SK-N-SH (cell line): ENCODE data around the gene SMARCC1. TPM values are rescaled to one million over a fixed set of nuclear protein-coding genes. Genes with fewer than 3 reads are reported as not detected.
A peak's percentile ranks its signal among the peaks of the same experiment; 100 is the strongest.

Experiments used
- CTCF ChIA-PET: fragments of 300-600, 350-600 bp; formaldehyde crosslinking; extraction: SDS; loops from one replicate; lab custom pipeline; 2021; lab: Yijun Ruan, JAX
- POLR2A ChIA-PET: fragments of 350-600 bp; sonication (Branson Sonifier 250); formaldehyde crosslinking; extraction: SDS; loops from one replicate; lab custom pipeline; 2020; ENCODE audit warnings: antibody characterized with exemption, inconsistent platforms; lab: Yijun Ruan, JAX
- DNase-seq: peaks from one replicate; pipeline ENCODE4 v3.0.0; 2012
- H2AFZ ChIP-seq: fragments of 200-600 bp; sonication (generic); 2 replicates; pipeline ENCODE4 v1.8.1; 2016; ENCODE audit warnings: antibody characterized with exemption, mild to moderate bottlenecking, low read depth
- H3F3A ChIP-seq: fragments of 200-600 bp; sonication (generic); replicated peaks from 2 replicates; pipeline ENCODE3; 2016; ENCODE audit warnings: antibody characterized with exemption, mild to moderate bottlenecking; ENCODE audit not compliant: insufficient read depth
- H3K27ac ChIP-seq, 2 experiments: fragments of 200-500 bp in 1 of 2; fragments of 200-600 bp in 1 of 2; sonication (Bioruptor generic) in 1 of 2; sonication (generic), shearing (Covaris generic) in 1 of 2; 2 replicates each; pipeline versions ENCODE4 v1.5.1 to v1.6.1; 2014 to 2016; ENCODE audit warnings: low read depth in 2 of 2, inconsistent platforms in 1 of 2, low read length in 1 of 2, mild to moderate bottlenecking in 1 of 2, mixed read lengths in 1 of 2
- H3K27me3 ChIP-seq: fragments of 200-600 bp; sonication (generic), shearing (Covaris generic); 2 replicates; pipeline ENCODE4 v1.6.1; 2016; ENCODE audit warnings: mixed run types; ENCODE audit not compliant: insufficient read depth
- H3K36me3 ChIP-seq, 2 experiments: fragments of 200-500 bp in 1 of 2; fragments of 200-600 bp in 1 of 2; sonication (Bioruptor generic) in 1 of 2; sonication (generic) in 1 of 2; replicated peaks in 1 of 2; 2 replicates each; pipeline versions ENCODE3 to v1.5.1; 2014 to 2016; ENCODE audit warnings: low read length in 1 of 2, mild to moderate bottlenecking in 1 of 2; ENCODE audit not compliant: insufficient read depth in 2 of 2, control insufficient read depth in 1 of 2
- H3K4me1 ChIP-seq, 2 experiments: fragments of 200-500 bp in 1 of 2; fragments of 200-600 bp in 1 of 2; sonication (Bioruptor generic) in 1 of 2; sonication (generic), shearing (Covaris generic) in 1 of 2; 2 replicates each; pipeline versions ENCODE4 v1.5.1 to v1.6.1; 2014 to 2016; ENCODE audit warnings: low read depth in 1 of 2, low read length in 1 of 2, mixed run types in 1 of 2; ENCODE audit not compliant: insufficient read depth in 2 of 2, control insufficient read depth in 1 of 2
- H3K4me2 ChIP-seq: fragments of 200-600 bp; sonication (generic), shearing (Covaris generic); 2 replicates; pipeline ENCODE4 v1.6.1; 2017; ENCODE audit warnings: mixed run types
- H3K4me3 ChIP-seq, 2 experiments: fragments of 200-500 bp in 1 of 2; fragments of 200-600 bp in 1 of 2; sonication (Bioruptor generic) in 1 of 2; sonication (generic), shearing (Covaris generic) in 1 of 2; 2 replicates each; pipeline versions ENCODE4 v1.5.1 to v1.8.1; 2014 to 2016; ENCODE audit warnings: low read depth in 2 of 2, inconsistent platforms in 1 of 2, low read length in 1 of 2, mild to moderate bottlenecking in 1 of 2, mixed read lengths in 1 of 2, moderate library complexity in 1 of 2
- H3K79me2 ChIP-seq: fragments of 200-600 bp; sonication (generic); 2 replicates; pipeline ENCODE4 v1.8.1; 2017; ENCODE audit warnings: mild to moderate bottlenecking; ENCODE audit not compliant: insufficient read depth
- H3K9ac ChIP-seq: fragments of 200-600 bp; sonication (generic); 2 replicates; pipeline ENCODE4 v1.6.1; 2017; ENCODE audit warnings: mixed run types
- H3K9me2 ChIP-seq: fragments of 200-600 bp; sonication (generic); 2 replicates; pipeline ENCODE4 v1.6.1; 2017; ENCODE audit warnings: mixed run types
- H3K9me3 ChIP-seq: fragments of 200-600 bp; sonication (generic); 2 replicates; pipeline ENCODE4 v1.6.1; 2017; ENCODE audit warnings: mixed run types, mild to moderate bottlenecking, moderate library complexity
- H4K20me1 ChIP-seq: fragments of 200-600 bp; sonication (generic); 2 replicates; pipeline ENCODE4 v1.6.1; 2017; ENCODE audit warnings: mild to moderate bottlenecking, mixed run types; ENCODE audit not compliant: insufficient read depth
- CHD2 ChIP-seq: fragments of 150-350 bp; IDR thresholded peaks from 2 replicates; pipeline ENCODE4 v1.6.1; 2018; ENCODE audit warnings: low read length; ENCODE audit not compliant: partially characterized antibody
- ELF1 ChIP-seq: IDR thresholded peaks from 2 replicates; pipeline ENCODE4 v1.4.0; 2012
- FOSL2 ChIP-seq: IDR thresholded peaks from 2 replicates; pipeline ENCODE4 v1.4.0; 2012; ENCODE audit warnings: low read depth, mild to moderate bottlenecking, moderate library complexity, borderline replicate concordance
- FOXJ3 ChIP-seq: sonication (generic); formaldehyde crosslinking; IDR thresholded peaks from 2 replicates; pipeline ENCODE4 v1.5.1; 2020; ENCODE audit warnings: mild to moderate bottlenecking, missing genetic modification reagents
- FOXM1 ChIP-seq: IDR thresholded peaks from 2 replicates; pipeline ENCODE4 v1.4.0; 2012; ENCODE audit warnings: low read depth, mild to moderate bottlenecking
- GABPA ChIP-seq: IDR thresholded peaks from 2 replicates; pipeline ENCODE4 v1.4.0; 2012; ENCODE audit warnings: low read depth, mild to moderate bottlenecking
- GATA2 ChIP-seq: sonication (generic); formaldehyde crosslinking; IDR thresholded peaks from 2 replicates; pipeline ENCODE4 v1.5.0; 2020; ENCODE audit warnings: mild to moderate bottlenecking, missing genetic modification reagents
- NFIC ChIP-seq: IDR thresholded peaks from 2 replicates; pipeline ENCODE4 v1.4.0; 2012; ENCODE audit warnings: borderline replicate concordance
- POLR2AphosphoS5 ChIP-seq: IDR thresholded peaks from 2 replicates; pipeline ENCODE4 v1.6.1; 2012; ENCODE audit warnings: low read depth, low read length
- RAD21 ChIP-seq: IDR thresholded peaks from 2 replicates; pipeline ENCODE4 v1.6.1; 2012; ENCODE audit warnings: mild to moderate bottlenecking, low read length
- RFX5 ChIP-seq: IDR thresholded peaks from 2 replicates; pipeline ENCODE4 v1.6.1; 2012; ENCODE audit warnings: mild to moderate bottlenecking, improper control_type of control experiment, low read length
- RXRA ChIP-seq: IDR thresholded peaks from 2 replicates; pipeline ENCODE4 v1.4.0; 2012; ENCODE audit warnings: low read depth, mild to moderate bottlenecking, borderline replicate concordance
- SIN3A ChIP-seq: IDR thresholded peaks from 2 replicates; pipeline ENCODE4 v1.6.1; 2012; ENCODE audit warnings: low read depth, mild to moderate bottlenecking, low read length, moderate library complexity, borderline replicate concordance
- USF1 ChIP-seq: IDR thresholded peaks from 2 replicates; pipeline ENCODE4 v1.4.0; 2012; ENCODE audit warnings: low read depth, borderline replicate concordance
- WGBS: methylation state at CpG from one replicate; pipeline ENCODE4 v1.1.6; 2017; ENCODE audit warnings: low lambda C conversion rate; 5-methylcytosine and 5-hydroxymethylcytosine counted together
- polyA plus RNA-seq, 3 experiments: library from polyadenylated mRNA; depleted of rRNA; stranded (reverse); fragments of >200 nt; gene quantifications; 2 replicates each; pipeline ENCODE4 v1.2.3, GENCODE V29; 2012
- TF ChIP-seq, protein P1 (sequence below): fragments of 200-600 bp; sonication (generic); IDR thresholded peaks from 2 replicates; pipeline ENCODE4 v1.6.1; 2017; ENCODE audit warnings: antibody characterized with exemption, mild to moderate bottlenecking, moderate library complexity
- TF ChIP-seq, protein P2 (sequence below): fragments of 150-350 bp; IDR thresholded peaks from 2 replicates; pipeline ENCODE4 v1.6.1; 2017; ENCODE audit warnings: antibody characterized with exemption, low read length, low read depth, borderline replicate concordance
- TF ChIP-seq, protein P3 (sequence below): IDR thresholded peaks from 2 replicates; pipeline ENCODE4 v1.6.1; 2012; ENCODE audit warnings: mild to moderate bottlenecking, low read depth, low read length, moderate library complexity

SMARCC1 gene
- polyA plus RNA-seq, 1 of the 3 experiments (the other 2 are of a cell fraction) = 16.5 TPM

- no peak overlapping the region for H3K9ac ChIP-seq
- POLR2A ChIA-PET = no interaction called here
- no peak for TF ChIP-seq GABPA
- no peak for TF ChIP-seq ELF1
- no peak for TF ChIP-seq CHD2
- TF ChIP-seq POLR2AphosphoS5 = 0 out of 2 replicates have a peak, but pooled peaks have one; percentile 22
- TF ChIP-seq RXRA = no peak
- TF ChIP-seq, protein P1, sequence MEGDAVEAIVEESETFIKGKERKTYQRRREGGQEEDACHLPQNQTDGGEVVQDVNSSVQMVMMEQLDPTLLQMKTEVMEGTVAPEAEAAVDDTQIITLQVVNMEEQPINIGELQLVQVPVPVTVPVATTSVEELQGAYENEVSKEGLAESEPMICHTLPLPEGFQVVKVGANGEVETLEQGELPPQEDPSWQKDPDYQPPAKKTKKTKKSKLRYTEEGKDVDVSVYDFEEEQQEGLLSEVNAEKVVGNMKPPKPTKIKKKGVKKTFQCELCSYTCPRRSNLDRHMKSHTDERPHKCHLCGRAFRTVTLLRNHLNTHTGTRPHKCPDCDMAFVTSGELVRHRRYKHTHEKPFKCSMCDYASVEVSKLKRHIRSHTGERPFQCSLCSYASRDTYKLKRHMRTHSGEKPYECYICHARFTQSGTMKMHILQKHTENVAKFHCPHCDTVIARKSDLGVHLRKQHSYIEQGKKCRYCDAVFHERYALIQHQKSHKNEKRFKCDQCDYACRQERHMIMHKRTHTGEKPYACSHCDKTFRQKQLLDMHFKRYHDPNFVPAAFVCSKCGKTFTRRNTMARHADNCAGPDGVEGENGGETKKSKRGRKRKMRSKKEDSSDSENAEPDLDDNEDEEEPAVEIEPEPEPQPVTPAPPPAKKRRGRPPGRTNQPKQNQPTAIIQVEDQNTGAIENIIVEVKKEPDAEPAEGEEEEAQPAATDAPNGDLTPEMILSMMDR = no peak
- TF ChIP-seq SIN3A = no peak
- no peak overlapping the region for H3K4me2 ChIP-seq
- peaks cover 7% of the 10 kb centered on the region; the same call in 1 of the 2 replicates for H3K27me3 ChIP-seq
- CTCF ChIA-PET = no interaction called here
- no peak for DNase-seq
- H2AFZ ChIP-seq = no peak overlapping the region
- H3K79me2 ChIP-seq = no peaks in the 10 kb centered on the region
- H3K27ac ChIP-seq = no peak overlapping the region
- H3K4me3 ChIP-seq = no peak overlapping the region
- no peaks in the 10 kb centered on the region for H4K20me1 ChIP-seq
- no peaks in the 10 kb centered on the region for H3K9me2 ChIP-seq
- peaks cover 14% of the 10 kb centered on the region for H3F3A ChIP-seq
- H3K36me3 ChIP-seq = peaks cover 4 to 9% of the 10 kb centered on the region in 2 experiments
- H3K4me1 ChIP-seq = peaks cover 0 to 13% of the 10 kb centered on the region in 2 experiments; a peak in 1 of 4 replicates
- no peaks in the 10 kb centered on the region for H3K9me3 ChIP-seq
- 92% methylated on average over 4 of the region's 4 CpGs for WGBS
These were observed 201.2 kb downstream of the SMARCC1 start for GRCh38 chr3:47580481-47580880.

- 87% methylated on average over 2 of the region's 2 CpGs for WGBS
- H3K4me2 ChIP-seq = no peak overlapping the region
- no peaks in the 10 kb centered on the region for H3K9me3 ChIP-seq
- peaks cover 0 to 4% of the 10 kb centered on the region in 2 experiments for H3K36me3 ChIP-seq
- no peaks in the 10 kb centered on the region for H4K20me1 ChIP-seq
- peaks cover 0 to 13% of the 10 kb centered on the region in 2 experiments; a peak in 1 of 4 replicates for H3K4me1 ChIP-seq
- DNase-seq = no peak
- H3K27me3 ChIP-seq = peaks cover 7% of the 10 kb centered on the region; the same call in 1 of the 2 replicates
- no peak overlapping the region for H2AFZ ChIP-seq
- ChIA-PET CTCF (no interaction called here), POLR2A (no interaction called here)
- H3K27ac ChIP-seq = no peak overlapping the region
- no peaks in the 10 kb centered on the region for H3K79me2 ChIP-seq
- H3K9ac ChIP-seq = no peak overlapping the region
- no peaks in the 10 kb centered on the region for H3K9me2 ChIP-seq
- H3F3A ChIP-seq = peaks cover 13% of the 10 kb centered on the region
- no peak overlapping the region for H3K4me3 ChIP-seq
- no peak for TF ChIP-seq FOXJ3 (CRISPR knock-in tag)
- TF ChIP-seq GABPA = no peak
- no peak for TF ChIP-seq RFX5
- no peak for TF ChIP-seq CHD2
- TF ChIP-seq FOXM1 = no peak
- TF ChIP-seq RAD21 = no peak
- TF ChIP-seq, protein P1 = no peak
- no peak for TF ChIP-seq NFIC
- TF ChIP-seq, protein P2, sequence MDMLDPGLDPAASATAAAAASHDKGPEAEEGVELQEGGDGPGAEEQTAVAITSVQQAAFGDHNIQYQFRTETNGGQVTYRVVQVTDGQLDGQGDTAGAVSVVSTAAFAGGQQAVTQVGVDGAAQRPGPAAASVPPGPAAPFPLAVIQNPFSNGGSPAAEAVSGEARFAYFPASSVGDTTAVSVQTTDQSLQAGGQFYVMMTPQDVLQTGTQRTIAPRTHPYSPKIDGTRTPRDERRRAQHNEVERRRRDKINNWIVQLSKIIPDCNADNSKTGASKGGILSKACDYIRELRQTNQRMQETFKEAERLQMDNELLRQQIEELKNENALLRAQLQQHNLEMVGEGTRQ = no peak
- TF ChIP-seq USF1 = no peak
- TF ChIP-seq FOSL2 = no peak
- TF ChIP-seq, protein P3, sequence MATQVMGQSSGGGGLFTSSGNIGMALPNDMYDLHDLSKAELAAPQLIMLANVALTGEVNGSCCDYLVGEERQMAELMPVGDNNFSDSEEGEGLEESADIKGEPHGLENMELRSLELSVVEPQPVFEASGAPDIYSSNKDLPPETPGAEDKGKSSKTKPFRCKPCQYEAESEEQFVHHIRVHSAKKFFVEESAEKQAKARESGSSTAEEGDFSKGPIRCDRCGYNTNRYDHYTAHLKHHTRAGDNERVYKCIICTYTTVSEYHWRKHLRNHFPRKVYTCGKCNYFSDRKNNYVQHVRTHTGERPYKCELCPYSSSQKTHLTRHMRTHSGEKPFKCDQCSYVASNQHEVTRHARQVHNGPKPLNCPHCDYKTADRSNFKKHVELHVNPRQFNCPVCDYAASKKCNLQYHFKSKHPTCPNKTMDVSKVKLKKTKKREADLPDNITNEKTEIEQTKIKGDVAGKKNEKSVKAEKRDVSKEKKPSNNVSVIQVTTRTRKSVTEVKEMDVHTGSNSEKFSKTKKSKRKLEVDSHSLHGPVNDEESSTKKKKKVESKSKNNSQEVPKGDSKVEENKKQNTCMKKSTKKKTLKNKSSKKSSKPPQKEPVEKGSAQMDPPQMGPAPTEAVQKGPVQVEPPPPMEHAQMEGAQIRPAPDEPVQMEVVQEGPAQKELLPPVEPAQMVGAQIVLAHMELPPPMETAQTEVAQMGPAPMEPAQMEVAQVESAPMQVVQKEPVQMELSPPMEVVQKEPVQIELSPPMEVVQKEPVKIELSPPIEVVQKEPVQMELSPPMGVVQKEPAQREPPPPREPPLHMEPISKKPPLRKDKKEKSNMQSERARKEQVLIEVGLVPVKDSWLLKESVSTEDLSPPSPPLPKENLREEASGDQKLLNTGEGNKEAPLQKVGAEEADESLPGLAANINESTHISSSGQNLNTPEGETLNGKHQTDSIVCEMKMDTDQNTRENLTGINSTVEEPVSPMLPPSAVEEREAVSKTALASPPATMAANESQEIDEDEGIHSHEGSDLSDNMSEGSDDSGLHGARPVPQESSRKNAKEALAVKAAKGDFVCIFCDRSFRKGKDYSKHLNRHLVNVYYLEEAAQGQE = no peak
- no peak for TF ChIP-seq GATA2 (CRISPR knock-in tag)
- TF ChIP-seq POLR2AphosphoS5 = no peak
These were observed 201.8 kb downstream of the SMARCC1 start for GRCh38 chr3:47579875-47580274.
